Immature natural killer cell (primary cell): ENCODE data around the gene GRM7. TPM values are rescaled to one million over a fixed set of nuclear protein-coding genes. Genes with fewer than 3 reads are reported as not detected.

ENCODE experiments used
- DNase-seq, 3 donors: peaks; one replicate each; pipeline ENCODE4 v3.0.0; 2022; ENCODE audit warnings: mixed read lengths in 1 of 3
- H3K27ac Mint-ChIP-seq, 6 donors: one replicate each; pipeline ENCODE4 v1.8.0; 2020; ENCODE audit warnings: mixed read lengths in 6 of 6, mild to moderate bottlenecking in 5 of 6, inconsistent platforms in 4 of 6, moderate library complexity in 3 of 6
- H3K27me3 Mint-ChIP-seq, 3 donors: one replicate each; pipeline ENCODE4 v1.8.0; 2020 to 2021; ENCODE audit warnings: low read depth in 3 of 3, mild to moderate bottlenecking in 3 of 3, mixed read lengths in 3 of 3, moderate library complexity in 3 of 3, inconsistent platforms in 1 of 3
- H3K36me3 Mint-ChIP-seq, 3 donors: one replicate each; pipeline ENCODE4 v1.8.0; 2020; ENCODE audit warnings: mixed read lengths in 3 of 3, inconsistent platforms in 2 of 3, mild to moderate bottlenecking in 2 of 3
- H3K4me1 Mint-ChIP-seq, 2 donors: one replicate each; pipeline ENCODE4 v1.8.0; 2020; ENCODE audit warnings: inconsistent platforms in 2 of 2, mild to moderate bottlenecking in 2 of 2, mixed read lengths in 2 of 2, moderate library complexity in 1 of 2
- H3K4me3 Mint-ChIP-seq, 5 donors: one replicate each; pipeline ENCODE4 v1.8.0; 2020; ENCODE audit warnings: mild to moderate bottlenecking in 5 of 5, mixed read lengths in 5 of 5, inconsistent platforms in 3 of 5, moderate library complexity in 3 of 5
- H3K9me3 Mint-ChIP-seq, 6 donors: one replicate each; pipeline ENCODE4 v1.8.0; 2020; ENCODE audit warnings: mild to moderate bottlenecking in 6 of 6, mixed read lengths in 6 of 6, inconsistent platforms in 4 of 6, moderate library complexity in 3 of 6
- polyA plus RNA-seq, 3 donors: library from polyadenylated mRNA; unstranded; fragments of 300-500 nt; fragmentation: Illumina TruSeq; gene quantifications; one replicate each; pipeline ENCODE4 v1.2.3, GENCODE V29; 2021

Gene GRM7
- polyA plus RNA-seq, 3 donors from 2014 or later = not detected

GRCh38 chr3:7498715-7499114 lies 637.8 kb downstream of the GRM7 start:
- DNase-seq = no peak
- no peak overlapping the region for H3K27ac Mint-ChIP-seq
- H3K4me1 Mint-ChIP-seq = no peaks in the 10 kb centered on the region
- peaks cover 0 to under 1% (median 0%) of the 10 kb centered on the region in 3 donors for H3K36me3 Mint-ChIP-seq
- peaks cover 0 to 2% (median 0%) of the 10 kb centered on the region in 3 donors for H3K27me3 Mint-ChIP-seq
- peaks cover 0 to 9% (median 1%) of the 10 kb centered on the region in 6 donors for H3K9me3 Mint-ChIP-seq
- no peak overlapping the region for H3K4me3 Mint-ChIP-seq

- peaks cover 0 to 5% (median 0%) of the 10 kb centered on the region in 6 donors for H3K9me3 Mint-ChIP-seq
- no peak for DNase-seq
- peaks cover 2 to 6% of the 10 kb centered on the region in 2 donors for H3K4me1 Mint-ChIP-seq
- no peak overlapping the region for H3K27ac Mint-ChIP-seq
- H3K4me3 Mint-ChIP-seq = no peak overlapping the region
- H3K36me3 Mint-ChIP-seq = no peaks in the 10 kb centered on the region
- peaks cover 0 to 2% (median 0%) of the 10 kb centered on the region in 3 donors for H3K27me3 Mint-ChIP-seq
Observed at GRCh38 chr3:7503431-7503830, 642.5 kb downstream of the GRM7 start.

- Mint-ChIP-seq H3K27me3 (peaks cover 0 to 2% (median 0%) of the 10 kb centered on the region in 3 donors), H3K4me1 (peaks cover 2 to 6% of the 10 kb centered on the region in 2 donors), H3K27ac (no peak overlapping the region), H3K36me3 (no peaks in the 10 kb centered on the region), H3K4me3 (no peak overlapping the region), H3K9me3 (peaks cover 0 to 7% (median 0%) of the 10 kb centered on the region in 6 donors)
- DNase-seq = no peak
Observed at GRCh38 chr3:7504886-7505775, 644.2 kb downstream of the GRM7 start.

GRCh38 chr3:7506606-7507180 lies 645.8 kb downstream of the GRM7 start:
- no peak for DNase-seq
- Mint-ChIP-seq H3K27me3 (peaks cover 0 to 2% (median 0%) of the 10 kb centered on the region in 3 donors), H3K4me3 (no peak overlapping the region), H3K27ac (no peak overlapping the region), H3K9me3 (peaks cover 0 to 7% (median 0%) of the 10 kb centered on the region in 6 donors), H3K4me1 (peaks cover 2 to 6% of the 10 kb centered on the region in 2 donors), H3K36me3 (no peaks in the 10 kb centered on the region)

GRCh38 chr3:7508821-7509220 lies 647.9 kb downstream of the GRM7 start:
- no peak overlapping the region for H3K27ac Mint-ChIP-seq
- DNase-seq = no peak
- H3K4me1 Mint-ChIP-seq = peaks cover 2 to 6% of the 10 kb centered on the region in 2 donors
- H3K27me3 Mint-ChIP-seq = peaks cover 0 to 2% (median 0%) of the 10 kb centered on the region in 3 donors
- H3K9me3 Mint-ChIP-seq = peaks cover 0 to 7% (median 0%) of the 10 kb centered on the region in 6 donors
- no peaks in the 10 kb centered on the region for H3K36me3 Mint-ChIP-seq
- H3K4me3 Mint-ChIP-seq = no peak overlapping the region

GRCh38 chr3:7512048-7512447 lies 651.1 kb downstream of the GRM7 start:
- no peaks in the 10 kb centered on the region for H3K36me3 Mint-ChIP-seq
- no peak for DNase-seq
- H3K4me3 Mint-ChIP-seq = no peak overlapping the region
- peaks cover 0 to 2% (median 0%) of the 10 kb centered on the region in 3 donors for H3K27me3 Mint-ChIP-seq
- H3K9me3 Mint-ChIP-seq = peaks cover 0 to 2% (median 0%) of the 10 kb centered on the region in 6 donors
- H3K27ac Mint-ChIP-seq = no peak overlapping the region
- no peaks in the 10 kb centered on the region for H3K4me1 Mint-ChIP-seq

- no peak overlapping the region for H3K27ac Mint-ChIP-seq
- no peaks in the 10 kb centered on the region for H3K9me3 Mint-ChIP-seq
- H3K4me3 Mint-ChIP-seq = no peak overlapping the region
- no peaks in the 10 kb centered on the region for H3K27me3 Mint-ChIP-seq
- H3K36me3 Mint-ChIP-seq = no peaks in the 10 kb centered on the region
- no peaks in the 10 kb centered on the region for H3K4me1 Mint-ChIP-seq
- DNase-seq = no peak
Observed at GRCh38 chr3:7518026-7518425, 657.1 kb downstream of the GRM7 start.

- Mint-ChIP-seq H3K9me3 (peaks cover 0 to 2% (median 0%) of the 10 kb centered on the region in 6 donors), H3K27ac (no peak overlapping the region), H3K4me1 (no peaks in the 10 kb centered on the region), H3K4me3 (no peak overlapping the region), H3K36me3 (no peaks in the 10 kb centered on the region), H3K27me3 (no peaks in the 10 kb centered on the region)
- no peak for DNase-seq
Observed at GRCh38 chr3:7518456-7518855, 657.5 kb downstream of the GRM7 start.

- H3K27ac Mint-ChIP-seq = no peak overlapping the region
- peaks cover 0 to 6% (median 0%) of the 10 kb centered on the region in 6 donors for H3K9me3 Mint-ChIP-seq
- no peak overlapping the region for H3K4me3 Mint-ChIP-seq
- H3K4me1 Mint-ChIP-seq = no peaks in the 10 kb centered on the region
- DNase-seq = no peak
- no peaks in the 10 kb centered on the region for H3K36me3 Mint-ChIP-seq
- H3K27me3 Mint-ChIP-seq = no peaks in the 10 kb centered on the region
Observed at GRCh38 chr3:7520059-7520458, 659.1 kb downstream of the GRM7 start.

GRCh38 chr3:7520593-7520992 lies 659.7 kb downstream of the GRM7 start:
- Mint-ChIP-seq H3K36me3 (no peaks in the 10 kb centered on the region), H3K4me1 (no peaks in the 10 kb centered on the region), H3K27ac (no peak overlapping the region), H3K4me3 (no peak overlapping the region), H3K9me3 (peaks cover 0 to 6% (median 0%) of the 10 kb centered on the region in 6 donors), H3K27me3 (no peaks in the 10 kb centered on the region)
- no peak for DNase-seq

- Mint-ChIP-seq H3K4me1 (no peaks in the 10 kb centered on the region), H3K36me3 (no peaks in the 10 kb centered on the region), H3K4me3 (no peak overlapping the region), H3K27ac (no peak overlapping the region), H3K9me3 (peaks cover 0 to 19% (median under 1%) of the 10 kb centered on the region in 6 donors), H3K27me3 (peaks cover 1 to 3% (median 2%) of the 10 kb centered on the region in 3 donors)
- DNase-seq = no peak
Observed at GRCh38 chr3:7536510-7536909, 675.6 kb downstream of the GRM7 start.

GRCh38 chr3:7536921-7537320 lies 676.0 kb downstream of the GRM7 start:
- H3K27me3 Mint-ChIP-seq = peaks cover under 1 to 2% (median 1%) of the 10 kb centered on the region in 3 donors
- no peak overlapping the region for H3K4me3 Mint-ChIP-seq
- peaks cover 0 to 19% (median under 1%) of the 10 kb centered on the region in 6 donors for H3K9me3 Mint-ChIP-seq
- no peak for DNase-seq
- H3K36me3 Mint-ChIP-seq = no peaks in the 10 kb centered on the region
- H3K27ac Mint-ChIP-seq = no peak overlapping the region
- no peaks in the 10 kb centered on the region for H3K4me1 Mint-ChIP-seq

GRCh38 chr3:7543294-7543880 lies 682.5 kb downstream of the GRM7 start:
- Mint-ChIP-seq H3K27me3 (peaks cover 0 to 1% (median 1%) of the 10 kb centered on the region in 3 donors), H3K36me3 (no peaks in the 10 kb centered on the region), H3K9me3 (peaks cover 0 to 2% (median 0%) of the 10 kb centered on the region in 6 donors), H3K4me3 (no peak overlapping the region), H3K4me1 (no peaks in the 10 kb centered on the region), H3K27ac (no peak overlapping the region)
- DNase-seq = no peak

- H3K27me3 Mint-ChIP-seq = peaks cover under 1 to 1% (median under 1%) of the 10 kb centered on the region in 3 donors
- no peak overlapping the region for H3K4me3 Mint-ChIP-seq
- peaks cover 0 to 3% (median 0%) of the 10 kb centered on the region in 6 donors for H3K9me3 Mint-ChIP-seq
- no peaks in the 10 kb centered on the region for H3K4me1 Mint-ChIP-seq
- H3K27ac Mint-ChIP-seq = no peak overlapping the region
- no peak for DNase-seq
- no peaks in the 10 kb centered on the region for H3K36me3 Mint-ChIP-seq
Observed at GRCh38 chr3:7545334-7545733, 684.4 kb downstream of the GRM7 start.
